Activated naive CD4-positive, alpha-beta T cell treated with anti-CD3 and anti-CD28 coated beads for 36 hours (primary cell): ENCODE results near the gene PHKB. TPM values are rescaled to one million over a fixed set of nuclear protein-coding genes. Genes with fewer than 3 reads are reported as not detected.
"Not testable (repeated sequence)": the region's sequence is repeated elsewhere in the genome, so short reads cannot be mapped to it uniquely, and the experiment has no call there.

ENCODE experiments used
- CTCF ChIA-PET: fragments of 350-600 bp; sonication (Branson Sonifier 250); formaldehyde crosslinking; loops from one replicate; lab custom pipeline; 2021; ENCODE audit warnings: antibody characterized with exemption; lab: Charles Lee
- DNase-seq: peaks from one replicate; pipeline ENCODE4 v3.0.0-alpha.2; 2020
- H3K27ac Mint-ChIP-seq: one replicate; pipeline ENCODE4 v1.8.0; 2021; ENCODE audit warnings: mild to moderate bottlenecking, mixed read lengths
- H3K27me3 Mint-ChIP-seq: one replicate; pipeline ENCODE4 v1.8.0; 2021; ENCODE audit warnings: low read depth, mixed read lengths
- H3K36me3 Mint-ChIP-seq: one replicate; pipeline ENCODE4 v1.8.0; 2021; ENCODE audit warnings: low read depth, mixed read lengths
- H3K4me1 Mint-ChIP-seq: one replicate; pipeline ENCODE4 v1.8.0; 2021; ENCODE audit warnings: low read depth, mixed read lengths
- H3K4me3 Mint-ChIP-seq: one replicate; pipeline ENCODE4 v1.8.0; 2021; ENCODE audit warnings: mild to moderate bottlenecking, moderate library complexity, mixed read lengths
- H3K9me3 Mint-ChIP-seq: one replicate; pipeline ENCODE4 v1.8.0; 2021; ENCODE audit warnings: mixed read lengths
- intact Hi-C: fragments of 100-400 bp; cut with micrococcal nuclease; formaldehyde crosslinking; loops from one replicate; pipeline ENCODE4 v1.15.1; 2023
- total RNA-seq, 2 experiments: library from RNA; stranded (reverse); gene quantifications; one replicate each; pipeline ENCODE4 v1.2.3, GENCODE V29; 2021

PHKB gene
- total RNA-seq, 2 experiments from 2014 or later, result 22.5 to 25.3 TPM

GRCh38 chr16:47473004-47473403, 11.9 kb downstream of the PHKB start:
- H3K27me3 Mint-ChIP-seq, H3K27ac Mint-ChIP-seq, DNase-seq, intact Hi-C loops, H3K36me3 Mint-ChIP-seq, CTCF ChIA-PET, H3K4me3 Mint-ChIP-seq, H3K4me1 Mint-ChIP-seq, H3K9me3 Mint-ChIP-seq: not testable (repeated sequence)

GRCh38 chr16:47473792-47474191, 12.7 kb downstream of the PHKB start:
- no peak for DNase-seq
- no peaks in the 10 kb centered on the region for H3K9me3 Mint-ChIP-seq
- H3K27me3 Mint-ChIP-seq, result no peaks in the 10 kb centered on the region
- CTCF ChIA-PET, result no interaction called here
- peaks cover 4% of the 10 kb centered on the region for H3K36me3 Mint-ChIP-seq
- intact Hi-C loops, result no loop called here
- no peak overlapping the region for H3K27ac Mint-ChIP-seq
- peaks cover under 1% of the 10 kb centered on the region for H3K4me1 Mint-ChIP-seq
- H3K4me3 Mint-ChIP-seq, result no peak overlapping the region

- intact Hi-C loops, result no loop called here
- Mint-ChIP-seq H3K27me3 (no peaks in the 10 kb centered on the region), H3K9me3 (no peaks in the 10 kb centered on the region), H3K4me1 (peaks cover 7% of the 10 kb centered on the region), H3K4me3 (no peak overlapping the region), H3K36me3 (peaks cover 4% of the 10 kb centered on the region), H3K27ac (no peak overlapping the region)
- no peak for DNase-seq
- CTCF ChIA-PET, result interaction anchor here (1.0 kb wide), 1 partner anchor 14 kb away, joined by 3 read pairs; no protein-coding TSS in a partner anchor
Measured at GRCh38 chr16:47475786-47476185, 14.7 kb downstream of the PHKB start.

GRCh38 chr16:47476654-47477345, 15.7 kb downstream of the PHKB start:
- no peak overlapping the region for H3K27ac Mint-ChIP-seq
- intact Hi-C loops, result no loop called here
- no peaks in the 10 kb centered on the region for H3K27me3 Mint-ChIP-seq
- no peak overlapping the region for H3K4me3 Mint-ChIP-seq
- CTCF ChIA-PET, result no interaction called here
- peaks cover 15% of the 10 kb centered on the region for H3K4me1 Mint-ChIP-seq
- no peaks in the 10 kb centered on the region for H3K9me3 Mint-ChIP-seq
- DNase-seq, result no peak
- peaks cover 6% of the 10 kb centered on the region for H3K36me3 Mint-ChIP-seq

GRCh38 chr16:47477679-47478078, 16.5 kb downstream of the PHKB start:
- no peak for DNase-seq
- H3K36me3 Mint-ChIP-seq, result peaks cover 6% of the 10 kb centered on the region
- peaks cover 18% of the 10 kb centered on the region for H3K4me1 Mint-ChIP-seq
- H3K27me3 Mint-ChIP-seq, result no peaks in the 10 kb centered on the region
- intact Hi-C loops, result no loop called here
- CTCF ChIA-PET, result no interaction called here
- H3K4me3 Mint-ChIP-seq, result no peak overlapping the region
- no peaks in the 10 kb centered on the region for H3K9me3 Mint-ChIP-seq
- H3K27ac Mint-ChIP-seq, result no peak overlapping the region

GRCh38 chr16:47480410-47480809, 19.3 kb downstream of the PHKB start:
- Mint-ChIP-seq H3K36me3 (peaks cover 8% of the 10 kb centered on the region), H3K4me1 (peaks cover 20% of the 10 kb centered on the region), H3K27me3 (no peaks in the 10 kb centered on the region), H3K27ac (no peak overlapping the region), H3K9me3 (no peaks in the 10 kb centered on the region), H3K4me3 (no peak overlapping the region)
- no peak for DNase-seq
- intact Hi-C loops, result no loop called here
- CTCF ChIA-PET, result interaction anchor here (1.4 kb wide), 1 partner anchor 10 kb away, joined by 3 read pairs; no protein-coding TSS in a partner anchor

- H3K4me1 Mint-ChIP-seq, result peaks cover 20% of the 10 kb centered on the region
- no peaks in the 10 kb centered on the region for H3K9me3 Mint-ChIP-seq
- H3K27me3 Mint-ChIP-seq, result no peaks in the 10 kb centered on the region
- CTCF ChIA-PET, result no interaction called here
- H3K27ac Mint-ChIP-seq, result no peak overlapping the region
- H3K4me3 Mint-ChIP-seq, result no peak overlapping the region
- peaks cover 14% of the 10 kb centered on the region for H3K36me3 Mint-ChIP-seq
- intact Hi-C loops, result no loop called here
- DNase-seq, result no peak
Measured at GRCh38 chr16:47481698-47482374, 20.7 kb downstream of the PHKB start.

GRCh38 chr16:47483616-47484015, 22.5 kb downstream of the PHKB start:
- CTCF ChIA-PET, result no interaction called here
- H3K36me3 Mint-ChIP-seq, result peaks cover 26% of the 10 kb centered on the region
- H3K4me1 Mint-ChIP-seq, result peaks cover 20% of the 10 kb centered on the region
- intact Hi-C loops, result no loop called here
- H3K4me3 Mint-ChIP-seq, result no peak overlapping the region
- DNase-seq, result no peak
- no peak overlapping the region for H3K27ac Mint-ChIP-seq
- H3K9me3 Mint-ChIP-seq, result peaks cover 13% of the 10 kb centered on the region
- no peaks in the 10 kb centered on the region for H3K27me3 Mint-ChIP-seq

GRCh38 chr16:47486856-47487255, 25.7 kb downstream of the PHKB start:
- CTCF ChIA-PET, result interaction anchor here (0.7 kb wide), 1 partner anchor 1086 kb away, joined by 3 read pairs; no protein-coding TSS in a partner anchor
- DNase-seq, result no peak
- Mint-ChIP-seq H3K27me3 (no peaks in the 10 kb centered on the region), H3K9me3 (peaks cover 35% of the 10 kb centered on the region), H3K27ac (no peak overlapping the region), H3K4me3 (no peak overlapping the region), H3K36me3 (peaks cover 38% of the 10 kb centered on the region), H3K4me1 (peaks cover 4% of the 10 kb centered on the region)
- intact Hi-C loops, result no loop called here

GRCh38 chr16:47488051-47488450, 26.9 kb downstream of the PHKB start:
- Mint-ChIP-seq H3K4me3 (no peak overlapping the region), H3K27ac (no peak overlapping the region), H3K9me3 (peaks cover 44% of the 10 kb centered on the region), H3K36me3 (peaks cover 47% of the 10 kb centered on the region), H3K27me3 (no peaks in the 10 kb centered on the region), H3K4me1 (peaks cover 13% of the 10 kb centered on the region)
- CTCF ChIA-PET, result no interaction called here
- intact Hi-C loops, result no loop called here
- DNase-seq, result no peak

GRCh38 chr16:47490471-47490870, 29.3 kb downstream of the PHKB start:
- Mint-ChIP-seq H3K27me3 (no peaks in the 10 kb centered on the region), H3K36me3 (peaks cover 48% of the 10 kb centered on the region), H3K4me3 (no peak overlapping the region), H3K4me1 (peaks cover 24% of the 10 kb centered on the region), H3K9me3 (peaks cover 44% of the 10 kb centered on the region), H3K27ac (no peak overlapping the region)
- CTCF ChIA-PET, result interaction anchor here (0.6 to 0.7 kb wide), 2 partner anchors 11 to 293 kb away, joined by 3 read pairs; no protein-coding TSS in a partner anchor
- intact Hi-C loops, result no loop called here
- no peak for DNase-seq

GRCh38 chr16:47492036-47492427, 30.9 kb downstream of the PHKB start:
- H3K36me3 Mint-ChIP-seq, result peaks cover 40% of the 10 kb centered on the region
- H3K27ac Mint-ChIP-seq, result no peak overlapping the region
- CTCF ChIA-PET, result interaction anchor here (0.6 kb wide), 1 partner anchor 25 kb away, joined by 6 read pairs; no protein-coding TSS in a partner anchor
- H3K9me3 Mint-ChIP-seq, result peaks cover 44% of the 10 kb centered on the region
- H3K27me3 Mint-ChIP-seq, result no peaks in the 10 kb centered on the region
- H3K4me3 Mint-ChIP-seq, result no peak overlapping the region
- intact Hi-C loops, result no loop called here
- peaks cover 24% of the 10 kb centered on the region for H3K4me1 Mint-ChIP-seq
- no peak for DNase-seq
